Panc1 (cell line): ENCODE measurements around the gene RAB26.
"Not testable (repeated sequence)": the region's sequence is repeated elsewhere in the genome, so short reads cannot be mapped to it uniquely, and the experiment has no call there.

Source experiments
- POLR2AphosphoS5 ChIP-seq: IDR thresholded peaks from 2 replicates; pipeline ENCODE4 v1.6.1; 2012; ENCODE audit warnings: mild to moderate bottlenecking, low read depth, low read length, moderate library complexity
- TF ChIP-seq, protein P1 (sequence below): fragments of 450-650 bp; IDR thresholded peaks from 2 replicates; pipeline ENCODE4 v1.5.1; 2017; ENCODE audit warnings: mild to moderate bottlenecking
- TF ChIP-seq, protein P2 (sequence below), 2 experiments: IDR thresholded peaks; 2 replicates each; pipeline ENCODE4 v1.6.1; 2011 to 2012; ENCODE audit warnings: low read depth in 2 of 2, control low read depth in 1 of 2, low read length in 1 of 2, mild to moderate bottlenecking in 1 of 2, moderate library complexity in 1 of 2; ENCODE audit not compliant: insufficient read depth in 1 of 2

DNA sequence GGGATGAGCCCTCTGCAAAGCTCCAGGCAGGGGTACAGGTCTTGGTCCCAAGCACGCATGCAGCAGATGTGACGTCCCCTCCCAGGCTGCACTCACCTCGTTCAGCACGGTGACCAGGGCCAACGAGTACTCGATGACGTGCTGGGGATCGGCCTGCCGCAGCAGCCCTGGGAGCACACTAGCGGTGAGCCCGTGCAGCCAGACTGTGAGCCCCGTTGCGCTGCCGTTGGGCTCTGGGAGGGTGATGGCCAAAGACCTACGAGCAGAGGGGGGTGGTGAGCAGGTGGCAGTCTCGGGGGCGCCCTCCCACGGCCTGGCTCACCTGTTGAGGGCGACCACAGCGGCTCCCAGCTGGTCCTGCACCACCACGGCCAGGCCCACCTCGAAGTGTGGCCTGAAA is 42.7 kb upstream of the RAB26 start:
- TF ChIP-seq, protein P1, sequence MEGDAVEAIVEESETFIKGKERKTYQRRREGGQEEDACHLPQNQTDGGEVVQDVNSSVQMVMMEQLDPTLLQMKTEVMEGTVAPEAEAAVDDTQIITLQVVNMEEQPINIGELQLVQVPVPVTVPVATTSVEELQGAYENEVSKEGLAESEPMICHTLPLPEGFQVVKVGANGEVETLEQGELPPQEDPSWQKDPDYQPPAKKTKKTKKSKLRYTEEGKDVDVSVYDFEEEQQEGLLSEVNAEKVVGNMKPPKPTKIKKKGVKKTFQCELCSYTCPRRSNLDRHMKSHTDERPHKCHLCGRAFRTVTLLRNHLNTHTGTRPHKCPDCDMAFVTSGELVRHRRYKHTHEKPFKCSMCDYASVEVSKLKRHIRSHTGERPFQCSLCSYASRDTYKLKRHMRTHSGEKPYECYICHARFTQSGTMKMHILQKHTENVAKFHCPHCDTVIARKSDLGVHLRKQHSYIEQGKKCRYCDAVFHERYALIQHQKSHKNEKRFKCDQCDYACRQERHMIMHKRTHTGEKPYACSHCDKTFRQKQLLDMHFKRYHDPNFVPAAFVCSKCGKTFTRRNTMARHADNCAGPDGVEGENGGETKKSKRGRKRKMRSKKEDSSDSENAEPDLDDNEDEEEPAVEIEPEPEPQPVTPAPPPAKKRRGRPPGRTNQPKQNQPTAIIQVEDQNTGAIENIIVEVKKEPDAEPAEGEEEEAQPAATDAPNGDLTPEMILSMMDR, result not testable (repeated sequence)
- TF ChIP-seq, protein P2, sequence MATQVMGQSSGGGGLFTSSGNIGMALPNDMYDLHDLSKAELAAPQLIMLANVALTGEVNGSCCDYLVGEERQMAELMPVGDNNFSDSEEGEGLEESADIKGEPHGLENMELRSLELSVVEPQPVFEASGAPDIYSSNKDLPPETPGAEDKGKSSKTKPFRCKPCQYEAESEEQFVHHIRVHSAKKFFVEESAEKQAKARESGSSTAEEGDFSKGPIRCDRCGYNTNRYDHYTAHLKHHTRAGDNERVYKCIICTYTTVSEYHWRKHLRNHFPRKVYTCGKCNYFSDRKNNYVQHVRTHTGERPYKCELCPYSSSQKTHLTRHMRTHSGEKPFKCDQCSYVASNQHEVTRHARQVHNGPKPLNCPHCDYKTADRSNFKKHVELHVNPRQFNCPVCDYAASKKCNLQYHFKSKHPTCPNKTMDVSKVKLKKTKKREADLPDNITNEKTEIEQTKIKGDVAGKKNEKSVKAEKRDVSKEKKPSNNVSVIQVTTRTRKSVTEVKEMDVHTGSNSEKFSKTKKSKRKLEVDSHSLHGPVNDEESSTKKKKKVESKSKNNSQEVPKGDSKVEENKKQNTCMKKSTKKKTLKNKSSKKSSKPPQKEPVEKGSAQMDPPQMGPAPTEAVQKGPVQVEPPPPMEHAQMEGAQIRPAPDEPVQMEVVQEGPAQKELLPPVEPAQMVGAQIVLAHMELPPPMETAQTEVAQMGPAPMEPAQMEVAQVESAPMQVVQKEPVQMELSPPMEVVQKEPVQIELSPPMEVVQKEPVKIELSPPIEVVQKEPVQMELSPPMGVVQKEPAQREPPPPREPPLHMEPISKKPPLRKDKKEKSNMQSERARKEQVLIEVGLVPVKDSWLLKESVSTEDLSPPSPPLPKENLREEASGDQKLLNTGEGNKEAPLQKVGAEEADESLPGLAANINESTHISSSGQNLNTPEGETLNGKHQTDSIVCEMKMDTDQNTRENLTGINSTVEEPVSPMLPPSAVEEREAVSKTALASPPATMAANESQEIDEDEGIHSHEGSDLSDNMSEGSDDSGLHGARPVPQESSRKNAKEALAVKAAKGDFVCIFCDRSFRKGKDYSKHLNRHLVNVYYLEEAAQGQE (IDR thresholded peaks at IDR 0.05; ENCODE audit: insufficient read depth in 1 of 2, low read depth in 2 of 2, low read length in 1 of 2), result not testable (repeated sequence)
- TF ChIP-seq POLR2AphosphoS5, result not testable (repeated sequence)
